HG02973 (cell line): ENCODE data around the gene RBFOX1.

Experiments
- ATAC-seq: cut with Tn5 transposase; IDR thresholded peaks from one replicate; pipeline ENCODE4 v1.9.1; 2021; ENCODE audit warnings: moderate library complexity; ENCODE audit not compliant: unreplicated experiment

Gene RBFOX1

DNA sequence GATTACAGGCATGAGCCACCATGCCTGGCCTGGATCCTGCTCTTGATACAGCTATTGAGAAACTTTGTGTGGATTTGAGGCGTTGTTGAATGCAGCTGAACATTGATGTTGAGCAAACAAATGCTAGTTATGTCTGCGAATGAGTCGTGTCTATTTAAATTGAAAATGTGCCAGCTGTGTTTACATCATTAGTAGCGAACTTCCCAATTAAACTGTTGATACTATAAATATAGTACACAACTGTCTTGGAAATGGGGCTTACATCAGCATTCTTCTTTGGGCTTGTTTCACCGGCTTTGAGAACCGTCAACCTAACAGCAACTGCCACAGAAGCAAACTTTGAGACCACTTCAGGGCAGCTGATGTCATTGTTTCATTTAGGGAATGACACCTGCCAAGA lies 251.9 kb downstream of the RBFOX1 start:
- ATAC-seq, result no peak

DNA sequence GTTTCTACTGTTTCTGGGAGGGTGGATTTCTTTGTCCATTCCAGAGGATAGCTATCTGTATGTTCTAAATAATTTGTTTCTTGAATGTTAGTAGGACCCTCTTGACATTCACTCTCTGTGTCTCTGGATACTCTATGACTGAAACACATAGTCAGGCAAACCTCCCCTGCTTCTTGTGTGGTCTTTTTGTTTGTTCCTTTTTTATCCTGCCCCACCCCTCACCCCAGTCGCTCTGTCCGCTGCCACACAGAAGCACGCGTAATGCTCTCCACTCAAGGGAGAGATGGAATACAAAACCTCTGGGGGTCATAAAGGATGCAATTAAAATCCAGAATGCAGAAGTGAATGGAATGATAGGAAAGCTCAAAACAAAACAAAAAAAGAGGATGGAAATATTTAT lies 253.1 kb downstream of the RBFOX1 start:
- ATAC-seq, result no peak

DNA sequence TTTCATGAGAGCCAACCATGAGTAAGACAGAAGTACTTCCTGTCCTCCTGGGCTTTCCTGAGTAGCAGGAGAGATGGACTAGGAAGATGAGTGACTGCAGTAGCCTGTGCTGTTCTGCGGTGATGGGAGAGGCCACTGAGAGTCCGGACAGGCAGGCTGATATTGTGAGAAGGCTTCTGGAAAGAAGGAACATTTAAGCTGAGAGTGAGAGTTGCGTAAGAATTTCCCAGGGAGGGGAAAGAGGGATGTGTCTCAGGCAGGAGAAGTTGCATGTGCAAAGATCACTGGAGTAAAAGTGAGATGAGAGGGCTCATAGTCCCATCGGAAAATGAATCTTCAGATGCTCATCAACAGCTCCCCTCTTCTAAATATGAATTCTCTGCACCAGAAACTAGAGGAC lies 258.3 kb downstream of the RBFOX1 start:
- ATAC-seq, result no peak

DNA sequence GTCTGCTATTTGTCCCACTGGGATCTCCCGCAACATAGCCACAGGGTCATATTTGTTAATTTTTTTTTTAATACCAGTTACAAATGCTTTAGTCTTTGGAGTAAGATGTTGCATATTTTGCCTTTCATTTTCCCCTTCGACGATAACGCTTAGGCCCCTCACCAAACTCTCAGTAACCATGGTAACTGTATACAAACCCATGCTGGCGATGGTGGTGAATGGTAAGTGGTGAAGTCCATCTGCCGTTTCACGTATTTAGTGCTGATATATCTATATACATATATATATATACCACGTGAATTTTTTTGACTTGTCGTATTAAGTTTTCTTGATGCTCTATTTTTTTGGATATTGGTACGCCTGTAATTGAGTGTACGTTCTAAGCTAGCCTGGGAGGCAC lies 263.7 kb downstream of the RBFOX1 start:
- ATAC-seq, result no peak

DNA sequence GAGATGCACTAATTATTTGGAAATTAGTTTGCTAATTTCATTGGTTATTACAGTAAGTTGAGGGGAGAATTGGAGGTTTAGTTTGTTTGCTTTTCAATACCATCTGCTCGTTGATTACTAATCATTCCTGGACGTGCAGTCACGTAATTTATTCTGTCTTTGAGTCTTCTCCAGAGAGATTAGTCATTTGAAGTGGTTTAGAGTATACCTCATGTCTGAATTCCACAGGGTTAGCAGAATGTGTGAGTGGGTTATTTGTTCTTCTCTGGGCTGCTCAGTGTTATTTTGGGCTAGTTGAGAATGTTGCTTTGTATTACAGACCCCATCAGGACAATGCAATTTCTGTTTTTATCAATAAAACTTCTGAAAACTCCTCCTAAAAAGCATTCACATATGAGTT lies 265.0 kb downstream of the RBFOX1 start:
- ATAC-seq, result no peak

DNA sequence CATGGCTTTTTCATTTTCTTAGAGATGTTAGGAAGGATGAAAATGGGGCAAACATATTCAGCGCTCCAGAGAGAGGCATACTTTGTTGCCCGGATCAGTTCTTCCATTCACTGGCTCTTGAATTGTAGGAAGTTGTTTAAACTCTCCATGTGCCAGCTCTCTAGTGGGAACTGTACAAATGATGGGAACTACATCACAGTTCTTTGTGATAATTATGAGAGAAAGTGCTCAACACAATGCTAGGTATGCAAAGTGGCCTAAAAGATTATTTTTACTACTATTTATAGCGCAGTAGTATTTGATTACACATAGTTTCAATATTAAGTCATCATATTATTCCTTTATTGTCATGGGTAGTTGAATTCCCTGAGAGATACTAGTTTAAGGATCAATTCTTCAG lies 268.5 kb downstream of the RBFOX1 start:
- no peak for ATAC-seq

DNA sequence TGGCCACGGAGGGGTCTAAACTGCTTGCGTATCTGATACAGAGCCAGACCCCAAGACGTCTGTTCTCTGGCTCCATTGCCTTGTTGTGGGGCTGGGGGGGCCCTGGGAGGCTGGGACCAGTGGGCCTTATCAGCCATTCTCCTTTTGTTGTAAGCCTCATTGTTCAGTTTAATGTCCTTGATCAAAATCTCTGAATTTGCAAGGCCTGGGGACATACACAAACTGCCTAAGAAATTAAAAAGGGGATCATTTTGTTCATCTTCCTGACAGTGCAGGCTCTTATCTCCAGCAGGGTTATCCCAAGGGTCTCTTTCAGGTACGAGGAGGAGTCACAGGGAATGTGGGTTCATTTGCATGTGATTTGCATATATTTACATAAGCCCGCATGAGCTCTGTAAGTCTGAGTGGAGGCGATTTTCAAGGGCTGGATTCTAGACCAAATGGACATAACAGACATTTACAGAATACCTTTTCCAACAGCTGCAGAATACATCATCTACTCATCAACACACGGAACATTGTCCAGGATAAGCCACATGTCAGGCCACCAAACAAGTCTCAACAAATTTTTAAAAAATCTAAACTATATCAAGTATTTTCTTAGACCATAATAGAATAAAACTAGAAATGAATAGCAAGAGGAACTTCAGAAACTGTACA lies 269.8 kb downstream of the RBFOX1 start:
- ATAC-seq, result no peak

DNA sequence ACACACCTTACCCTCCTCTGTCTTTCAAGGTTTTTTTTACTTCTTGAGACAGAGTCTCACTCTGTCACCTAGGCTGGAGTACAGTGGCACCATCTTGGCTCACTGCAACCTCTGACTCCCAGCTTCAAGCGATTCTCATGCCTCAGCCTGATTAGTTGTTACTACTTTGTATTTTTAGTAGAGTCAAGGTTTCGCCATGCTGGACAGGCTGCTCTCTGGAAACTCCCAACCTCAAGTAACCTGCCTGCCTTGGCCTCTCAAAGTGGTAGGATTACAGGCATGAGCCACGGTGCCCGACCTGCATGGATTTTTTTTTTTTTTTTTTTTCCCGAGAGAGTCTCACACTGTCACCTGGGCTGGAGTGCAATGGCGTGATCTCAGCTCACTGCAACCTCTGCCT lies 273.2 kb downstream of the RBFOX1 start:
- no peak for ATAC-seq

DNA sequence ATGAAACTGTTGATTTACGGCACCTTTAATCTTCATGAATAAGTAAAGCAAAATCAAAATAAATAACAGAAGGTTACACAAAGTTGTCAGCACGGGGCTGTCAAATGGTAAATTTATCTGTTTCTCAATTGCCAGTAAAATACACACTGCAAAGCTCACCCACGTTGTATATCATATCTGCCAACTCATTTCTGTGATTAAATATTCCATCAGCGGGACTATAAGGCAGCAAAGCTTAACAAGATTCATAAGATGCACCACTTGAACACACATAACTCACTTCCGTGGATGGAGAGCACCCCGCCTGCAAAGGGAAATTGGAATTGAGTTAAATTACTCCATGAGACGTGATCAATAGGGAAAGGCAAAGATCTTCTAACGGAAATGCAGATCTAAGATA lies 280.0 kb downstream of the RBFOX1 start:
- no peak for ATAC-seq

DNA sequence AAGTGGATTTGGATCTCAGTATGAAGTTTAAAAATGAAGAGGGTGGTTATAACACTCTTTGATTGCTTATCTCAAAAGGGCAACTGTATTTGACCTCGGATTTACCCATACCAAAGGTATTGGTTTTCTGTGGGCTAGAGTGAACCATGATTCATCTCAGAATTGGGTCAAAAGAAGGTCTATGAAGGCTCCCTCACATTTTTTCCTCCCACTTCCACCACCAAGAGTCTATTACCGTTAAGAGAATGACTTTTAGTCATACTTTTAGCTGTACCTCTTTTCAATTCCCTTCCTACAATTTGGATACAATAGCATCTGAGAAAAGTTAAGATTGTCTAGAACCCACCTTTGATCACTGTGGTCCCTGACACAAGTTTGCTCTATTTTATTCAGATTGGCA lies 280.9 kb downstream of the RBFOX1 start:
- ATAC-seq, result no peak

DNA sequence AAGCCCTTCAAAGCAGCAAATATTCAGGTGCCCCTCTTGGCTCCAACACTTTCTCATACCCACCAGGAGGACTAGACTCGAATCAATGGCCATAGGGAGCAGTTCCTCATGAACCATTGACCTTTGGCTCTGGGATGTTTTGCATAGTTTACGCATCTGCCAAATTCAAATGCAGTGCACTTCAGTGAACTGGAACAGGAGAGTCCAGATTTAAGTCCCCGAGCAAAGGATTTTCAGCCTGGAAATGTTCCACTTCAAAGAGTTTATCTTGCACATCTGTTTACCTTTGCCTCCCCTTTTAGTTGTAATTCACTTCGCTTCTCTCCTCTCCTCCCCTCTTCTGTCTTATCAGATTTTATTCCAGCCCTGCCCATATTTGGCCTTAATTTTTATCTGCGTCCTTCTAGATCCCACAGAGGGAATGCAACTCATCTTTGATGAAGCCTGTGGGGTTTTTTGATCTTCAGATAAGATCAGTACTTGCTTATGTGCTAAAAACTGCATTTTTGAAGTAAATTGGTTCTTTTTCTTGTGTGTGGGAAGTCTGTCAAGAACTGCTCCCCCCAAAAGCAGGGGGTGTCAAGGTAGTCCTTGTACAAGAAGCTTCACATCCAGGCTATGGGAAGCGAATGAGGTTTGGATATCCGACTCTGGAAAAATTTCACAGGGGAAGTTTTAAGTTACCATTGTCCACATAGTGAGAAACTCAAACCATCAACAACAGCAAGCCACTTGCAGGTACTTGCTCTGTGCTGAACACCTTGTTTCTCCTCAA lies 281.6 kb downstream of the RBFOX1 start:
- no peak for ATAC-seq

DNA sequence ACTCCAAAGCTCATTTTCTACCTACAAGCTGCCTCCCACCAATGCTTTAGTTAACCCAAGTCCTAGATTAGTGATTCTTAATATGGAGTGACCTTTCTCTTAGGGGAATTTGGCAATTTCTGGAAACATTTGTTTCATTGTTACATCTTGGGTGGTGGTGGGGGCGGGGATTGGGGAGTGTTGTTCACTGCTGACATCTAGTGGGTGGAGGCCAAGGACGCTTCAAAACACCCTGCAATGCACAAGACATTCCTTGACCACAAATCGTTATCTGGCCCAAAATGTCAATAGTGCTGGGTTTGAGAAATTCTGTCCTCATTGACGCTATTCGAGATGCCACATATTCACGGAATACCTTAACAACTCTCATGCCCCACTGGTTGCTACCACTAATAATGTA lies 282.9 kb downstream of the RBFOX1 start:
- ATAC-seq, result no peak

DNA sequence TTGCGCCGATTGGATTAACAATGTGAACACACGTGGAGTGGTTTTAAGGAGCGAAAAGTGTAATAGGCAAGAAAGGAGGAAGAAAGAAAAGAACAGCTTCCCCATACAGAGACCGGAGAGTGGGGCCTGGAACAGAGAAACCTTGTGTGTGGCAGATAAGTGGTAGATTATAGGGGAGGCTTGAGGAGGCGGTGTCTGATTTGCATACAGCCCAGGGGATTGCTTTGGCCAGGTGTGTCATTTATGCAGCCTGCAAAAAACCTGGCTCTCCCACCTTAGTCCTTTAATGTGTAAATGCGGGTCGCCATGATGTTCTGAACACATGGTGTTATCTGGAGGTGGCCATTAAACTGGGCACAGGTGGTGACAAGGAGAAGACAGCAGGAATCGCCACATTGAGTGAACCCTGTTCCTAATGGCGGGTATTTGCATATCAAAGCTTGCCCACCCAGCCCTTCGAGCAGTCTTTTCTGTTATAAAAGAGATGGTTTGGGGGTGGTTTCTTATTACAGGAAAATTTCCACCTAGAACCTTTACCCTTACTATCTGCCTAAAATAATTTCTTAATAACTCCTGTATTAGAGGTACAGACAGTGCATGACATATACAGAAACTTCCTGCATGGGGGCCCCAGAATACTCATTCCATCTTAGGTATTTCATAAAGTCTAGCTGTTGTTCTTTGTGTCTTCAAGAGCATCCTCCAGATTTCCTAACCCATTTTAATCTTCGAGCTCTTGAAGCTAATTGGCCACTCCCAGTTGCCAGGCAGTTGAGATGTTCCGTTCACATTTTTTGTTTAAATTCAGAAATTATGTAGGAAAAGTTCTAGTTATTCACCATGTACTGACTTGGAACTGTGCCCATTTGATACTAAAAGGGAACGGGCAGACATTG lies 292.5 kb downstream of the RBFOX1 start:
- ATAC-seq, result no peak

DNA sequence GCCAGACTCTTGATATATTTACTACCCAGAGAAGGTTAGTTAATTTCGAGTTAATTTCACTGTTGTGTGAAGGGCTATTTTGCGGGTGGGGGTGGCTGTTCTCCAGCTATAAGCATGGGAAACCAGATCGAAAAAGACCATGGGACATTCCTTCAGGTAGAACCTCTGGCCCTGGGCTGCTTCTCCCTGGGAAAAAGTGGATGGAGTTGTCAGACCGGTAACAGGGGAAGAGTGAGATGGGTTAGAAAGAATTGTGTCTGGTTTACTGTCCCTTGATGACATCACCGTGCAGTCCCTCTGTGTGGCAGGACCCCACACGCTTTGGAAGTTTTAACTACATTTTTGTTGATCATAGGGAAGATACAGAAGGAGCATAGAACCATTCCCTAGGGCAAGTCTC lies 296.3 kb downstream of the RBFOX1 start:
- no peak for ATAC-seq

DNA sequence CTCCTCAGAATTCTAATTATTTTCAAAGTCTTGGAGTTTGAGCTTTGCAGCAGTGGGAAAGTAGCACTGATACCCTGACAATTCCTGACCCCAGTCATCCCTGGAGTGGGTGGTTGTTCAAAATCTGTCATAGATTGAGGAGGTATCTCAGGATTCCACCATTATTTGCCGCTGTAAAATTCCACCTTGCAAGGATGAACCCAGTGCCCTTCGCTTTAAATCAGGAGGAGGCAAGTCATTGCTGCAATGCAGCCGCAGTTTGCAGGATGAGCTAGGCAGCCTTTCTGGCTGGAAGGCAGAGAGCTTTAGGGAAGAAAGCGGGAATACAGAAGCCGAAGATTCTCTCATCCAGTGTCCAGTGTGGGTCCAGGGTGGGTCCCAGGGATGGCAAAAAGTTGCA lies 296.9 kb downstream of the RBFOX1 start:
- no peak for ATAC-seq

DNA sequence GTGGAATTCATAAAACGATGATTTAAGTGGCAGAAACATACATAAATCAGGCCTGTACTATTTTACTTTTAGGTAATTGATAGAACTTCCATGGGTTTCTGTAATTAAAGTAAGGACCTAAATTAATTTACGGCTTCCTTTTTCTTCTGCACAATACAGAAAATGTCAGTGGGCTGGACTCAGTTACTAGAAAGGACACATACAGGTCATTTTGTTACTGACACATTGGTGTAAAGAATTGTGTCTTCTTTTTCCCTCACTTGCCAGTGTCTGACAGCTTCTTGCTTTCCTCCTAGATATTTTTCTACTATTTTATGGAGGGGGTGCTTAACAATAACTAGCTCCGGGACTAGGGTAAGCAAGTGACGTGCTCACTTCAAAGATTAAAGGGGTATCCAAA lies 304.8 kb downstream of the RBFOX1 start:
- ATAC-seq, result no peak

DNA sequence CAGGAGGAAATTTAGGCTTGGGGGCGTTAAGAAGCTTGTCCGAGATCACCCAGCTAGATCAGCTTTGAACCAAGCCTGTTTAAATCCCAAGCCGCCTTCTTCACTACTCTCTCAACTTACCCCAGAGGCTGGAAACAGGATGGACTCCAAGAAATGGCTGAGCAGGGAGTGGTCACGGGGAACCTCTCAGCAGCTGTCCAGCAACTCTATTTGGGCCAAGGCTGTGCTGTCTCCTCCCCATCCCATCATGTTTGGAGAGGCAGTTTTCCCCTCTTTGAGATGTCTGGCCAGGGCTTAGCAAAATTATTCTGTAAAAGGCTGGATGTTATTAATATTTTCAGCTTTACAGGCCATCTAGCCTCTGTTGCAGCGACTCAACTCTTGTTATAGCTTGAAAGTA lies 305.7 kb downstream of the RBFOX1 start:
- no peak for ATAC-seq

DNA sequence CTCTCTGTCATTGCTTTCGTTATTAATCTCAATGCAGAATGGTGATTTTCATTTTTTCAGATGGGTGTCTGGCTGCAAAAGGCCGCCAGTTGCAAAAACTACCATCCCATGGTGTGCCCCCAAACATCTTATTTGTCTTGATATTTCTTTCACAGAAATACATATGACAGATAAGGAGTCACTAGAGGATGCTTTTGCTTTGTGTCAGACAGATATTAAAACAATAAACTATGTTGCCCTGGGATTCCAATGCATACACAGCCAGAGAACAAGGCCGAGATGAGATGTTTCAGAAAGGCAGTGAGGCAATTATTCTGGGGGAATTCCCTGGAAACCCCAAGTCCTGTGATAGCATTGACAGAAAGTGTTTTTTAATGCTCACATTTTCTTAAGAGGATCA lies 307.7 kb downstream of the RBFOX1 start:
- ATAC-seq, result no peak

DNA sequence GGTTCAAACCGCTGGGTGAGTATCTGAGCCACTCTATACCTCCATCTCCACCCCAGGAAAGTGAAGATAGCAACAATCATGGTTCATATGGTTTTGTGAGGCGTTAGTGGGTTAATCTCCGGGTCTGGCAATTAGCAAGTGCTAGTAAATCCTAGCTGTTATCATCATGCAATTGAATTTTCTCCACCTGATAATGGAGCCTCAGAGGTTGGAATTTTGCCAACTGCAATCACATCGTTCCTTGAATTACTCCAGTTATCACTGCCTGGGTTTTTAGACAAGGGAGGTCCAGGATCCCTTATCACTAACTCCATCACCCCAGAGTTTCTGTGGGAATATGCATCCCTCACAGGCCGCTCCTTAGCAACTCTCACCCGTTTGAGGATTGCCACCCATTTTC lies 311.5 kb downstream of the RBFOX1 start:
- ATAC-seq, result no peak

DNA sequence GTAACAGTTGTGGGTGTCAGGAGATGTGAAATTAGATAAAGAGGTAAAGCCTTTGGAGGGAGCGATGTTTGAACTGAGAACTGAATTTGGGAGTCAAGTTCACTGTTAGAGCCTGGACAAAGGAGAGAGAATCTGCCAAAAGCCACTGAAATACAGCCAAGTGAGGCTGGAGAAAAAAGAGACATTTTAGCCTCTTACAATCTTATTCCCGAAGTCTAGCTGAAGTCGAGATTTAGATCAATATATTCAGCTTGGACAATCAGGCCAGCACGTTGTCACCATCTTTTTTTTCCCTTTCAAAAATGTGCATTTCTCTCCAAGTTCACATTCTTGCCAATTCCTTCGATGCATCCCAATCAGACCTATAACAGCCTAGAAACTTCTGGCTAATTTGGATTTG lies 312.2 kb downstream of the RBFOX1 start:
- no peak for ATAC-seq

DNA sequence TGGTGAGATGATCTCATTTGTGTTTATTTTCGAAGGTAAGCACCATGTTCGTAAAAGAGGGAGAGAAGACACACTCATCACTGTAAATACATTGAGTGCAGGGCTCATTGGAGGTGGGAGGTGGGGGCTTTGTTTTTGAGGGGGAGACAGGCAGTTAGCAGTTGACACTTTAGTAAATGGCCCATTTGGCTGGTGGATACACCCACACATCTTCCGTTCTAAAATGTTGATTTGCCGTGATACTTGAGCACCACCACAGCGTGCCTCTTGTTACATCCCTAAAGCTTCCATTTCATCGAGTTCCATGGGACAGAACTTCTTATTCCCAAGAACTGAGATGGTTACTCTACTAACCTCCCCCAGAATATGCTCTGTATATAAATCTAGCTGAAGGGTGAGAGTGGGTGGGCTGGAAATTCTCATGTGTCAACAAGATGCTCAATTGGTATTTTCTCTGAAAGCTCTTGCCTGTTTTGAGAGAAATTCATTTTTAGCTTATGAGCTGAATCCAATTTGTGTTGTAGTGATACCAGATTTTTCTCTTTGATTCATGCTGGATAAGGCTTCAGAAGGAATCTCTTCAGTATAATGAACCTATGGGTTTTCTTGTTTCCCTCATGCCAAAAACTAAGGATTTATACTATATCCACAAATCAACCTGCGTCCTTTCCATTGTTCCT lies 314.3 kb downstream of the RBFOX1 start:
- no peak for ATAC-seq
